GM21737 (cell line): Measurements from ENCODE around the gene SLC6A6.

Experiments
- ATAC-seq: cut with Tn5 transposase; IDR thresholded peaks from one replicate; pipeline ENCODE4 v1.9.1; 2021; ENCODE audit warnings: mild to moderate bottlenecking, moderate library complexity; ENCODE audit not compliant: unreplicated experiment

The SLC6A6 gene

DNA sequence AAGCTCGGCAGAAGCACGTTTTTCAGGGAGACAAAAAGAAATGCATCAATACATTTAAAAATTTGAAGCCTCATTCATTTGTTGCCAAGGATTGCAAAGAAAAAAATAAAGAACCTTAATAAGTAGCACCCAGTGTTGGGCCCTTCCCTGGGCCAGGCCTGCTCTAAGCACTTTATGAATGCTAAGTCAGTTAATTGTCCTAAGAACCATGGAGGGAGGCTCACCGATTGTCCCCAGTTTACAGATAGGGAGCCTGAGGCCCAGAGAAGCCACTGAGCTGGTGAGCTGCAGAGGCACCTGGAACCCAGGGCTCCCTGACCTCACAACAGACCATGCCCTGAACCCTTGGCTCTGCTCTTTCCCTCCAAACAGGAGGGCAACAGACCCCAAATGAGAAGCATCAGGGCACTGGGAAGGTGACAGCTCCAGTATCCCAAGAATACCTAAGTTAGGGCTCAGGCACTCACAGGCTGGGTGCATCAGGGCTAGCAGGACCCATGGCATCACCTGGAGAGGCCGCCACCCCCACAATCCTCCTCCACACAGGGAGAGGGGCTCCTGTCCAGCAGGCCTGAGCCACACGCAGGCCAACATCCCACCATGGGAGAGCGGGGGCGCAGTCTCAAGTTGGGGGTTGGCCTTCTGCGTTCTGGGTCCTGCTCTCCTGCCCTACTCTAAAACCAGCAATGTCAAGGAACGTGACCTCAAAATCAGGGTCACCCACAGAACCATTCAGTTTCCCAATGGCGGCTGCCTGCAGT, 133.8 kb downstream of the SLC6A6 start:
- ATAC-seq: no peak

DNA sequence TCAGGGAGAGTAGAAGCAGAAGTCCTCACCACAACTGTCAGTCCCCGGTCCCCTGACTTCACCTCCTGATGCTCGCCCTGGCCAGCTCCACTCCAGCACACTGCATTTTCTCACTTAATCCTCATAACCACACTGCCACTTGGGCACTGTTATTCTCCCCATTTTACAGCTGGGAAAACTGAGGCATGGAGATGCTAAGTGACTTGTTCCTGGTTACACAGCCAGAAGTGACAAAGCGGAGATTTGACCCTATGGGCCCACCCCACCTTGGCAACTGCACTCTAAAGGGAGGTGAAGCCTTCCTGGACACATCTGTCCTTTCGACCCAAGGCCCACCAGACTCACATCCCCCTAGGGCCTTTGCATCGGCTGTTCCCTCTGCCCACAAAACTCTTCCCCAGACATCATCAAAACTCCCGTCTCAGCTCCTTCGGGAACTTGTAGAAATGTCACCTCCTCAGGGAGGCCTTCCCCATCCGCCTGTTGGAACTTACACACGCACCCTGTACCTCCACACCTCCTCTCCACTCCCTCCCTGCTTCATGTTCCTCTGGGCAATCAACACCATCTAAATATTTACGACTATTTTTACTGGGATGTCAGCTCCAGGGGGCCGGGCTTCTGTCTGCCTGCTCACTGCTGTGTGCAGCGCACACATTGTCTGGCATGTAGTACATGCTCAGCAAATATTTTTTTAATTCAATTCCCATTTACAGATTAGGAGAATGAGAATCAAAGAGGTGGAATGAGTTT, 134.6 kb downstream of the SLC6A6 start:
- ATAC-seq: no peak

DNA sequence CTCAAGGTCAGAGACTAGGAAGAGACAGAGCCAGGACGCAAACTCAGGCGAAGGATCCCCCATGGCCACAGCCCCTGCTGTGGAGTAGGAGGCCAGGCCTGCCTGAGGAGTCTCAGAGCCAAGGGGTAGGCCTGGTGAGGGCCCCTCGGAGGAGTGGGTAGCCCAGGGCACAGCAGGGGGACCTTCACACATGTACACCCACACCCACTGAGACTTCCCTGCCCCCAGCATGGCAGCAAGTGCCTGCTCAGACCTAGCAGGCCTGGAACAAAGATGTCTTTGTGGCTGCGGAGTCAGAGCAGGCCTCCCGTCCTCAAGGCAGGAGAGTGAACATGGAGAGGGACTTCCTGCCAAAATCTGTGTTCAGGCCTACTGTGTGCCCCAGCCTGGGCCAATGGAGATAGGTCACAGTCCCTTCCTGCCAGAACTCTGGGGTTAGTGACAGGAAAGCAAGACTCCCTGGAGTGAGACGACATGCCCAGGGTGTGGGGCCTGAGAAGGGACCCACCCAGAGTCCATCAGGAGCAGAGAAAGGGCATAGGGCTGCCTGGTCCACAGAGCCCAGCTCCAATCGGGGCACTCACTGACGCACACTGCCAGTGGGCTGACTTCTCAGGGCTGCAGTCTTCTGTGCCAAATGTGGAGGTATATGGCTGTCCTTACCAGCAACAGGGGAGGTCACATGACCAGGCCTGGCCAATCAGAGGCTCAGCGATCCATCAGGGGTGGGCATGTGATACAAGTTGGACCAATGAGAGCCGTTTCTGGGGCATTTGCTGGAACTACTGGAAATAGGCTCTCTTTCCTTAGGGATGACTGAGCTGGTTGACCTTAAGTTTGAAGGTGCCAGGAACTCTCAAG, 135.4 kb downstream of the SLC6A6 start:
- no peak for ATAC-seq

DNA sequence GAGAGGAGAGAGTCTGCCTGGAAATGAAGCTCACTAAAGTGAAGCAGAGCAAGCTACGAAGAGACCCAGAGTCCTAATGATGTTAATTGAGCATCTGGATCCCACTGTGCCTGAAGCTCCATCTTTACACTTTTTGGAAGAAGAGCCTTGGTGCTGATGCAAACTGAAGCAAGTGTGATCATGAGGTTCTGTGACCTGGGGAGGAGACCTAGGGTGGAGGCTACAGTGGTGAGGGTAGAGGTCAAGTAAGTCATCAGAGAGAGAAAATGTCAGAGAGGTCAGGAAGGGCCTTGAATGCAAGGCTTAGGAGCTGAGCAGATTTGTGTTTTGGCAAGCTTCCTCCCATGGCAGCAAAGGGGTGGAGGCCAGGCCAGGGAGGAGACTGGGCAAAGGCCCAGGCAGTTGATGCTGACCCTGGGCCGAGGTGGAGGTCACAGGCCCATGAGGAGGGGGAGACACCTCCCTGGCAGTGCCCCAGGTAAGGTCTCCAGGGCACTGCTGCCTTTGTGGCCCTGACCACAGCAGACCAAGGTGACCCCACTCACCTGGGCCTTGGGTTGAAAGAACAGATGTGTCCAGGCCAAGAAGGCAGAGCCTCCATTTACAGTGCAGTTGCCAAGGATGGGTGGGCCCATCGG, 136.2 kb downstream of the SLC6A6 start:
- ATAC-seq: no peak
